ENCODE measurements around the gene FEN1. TPM values are rescaled to one million over a fixed set of nuclear protein-coding genes. Genes with fewer than 3 reads are reported as not detected.
A peak's percentile ranks its signal among the peaks of the same experiment; 100 is the strongest.

FEN1 gene
- total and polyA plus RNA-seq, 2 of the 13 experiments (the other 11 are each of a cell fraction or from before 2014, with no cell fraction given) = 12.4 to 102 TPM

DNA sequence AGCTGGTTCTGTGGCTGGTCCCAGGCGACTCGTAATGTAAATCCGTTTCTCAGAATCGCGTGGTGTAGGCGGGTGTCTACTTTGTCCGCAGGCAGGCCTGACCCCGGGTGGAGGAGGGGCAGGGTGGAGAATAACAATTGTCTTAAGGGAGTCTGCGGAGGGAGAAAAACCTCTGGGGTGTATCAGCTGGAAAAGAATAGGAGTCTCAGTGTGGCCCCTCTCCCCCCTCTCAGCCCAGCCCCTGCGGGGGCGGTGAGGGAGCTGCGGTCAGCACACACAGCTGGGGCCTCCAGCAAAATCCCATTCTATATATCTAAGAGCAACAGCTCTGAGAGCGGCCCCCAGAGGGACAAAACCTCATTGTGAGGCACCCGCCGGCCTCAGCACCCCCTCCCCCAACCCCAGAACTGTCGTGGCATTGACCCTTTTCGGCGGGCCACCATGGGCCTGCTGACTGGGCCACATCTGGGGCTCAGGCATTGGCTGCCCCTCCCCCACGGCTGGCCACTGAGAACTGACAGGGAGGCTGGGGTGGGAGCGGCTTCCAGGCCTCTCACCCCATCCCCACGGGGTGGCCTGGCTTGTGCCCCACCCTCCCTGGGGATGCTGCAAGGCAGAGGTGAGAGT lies 43.0 kb upstream of the FEN1 start (continued):
- TF ChIP-seq, protein P1, sequence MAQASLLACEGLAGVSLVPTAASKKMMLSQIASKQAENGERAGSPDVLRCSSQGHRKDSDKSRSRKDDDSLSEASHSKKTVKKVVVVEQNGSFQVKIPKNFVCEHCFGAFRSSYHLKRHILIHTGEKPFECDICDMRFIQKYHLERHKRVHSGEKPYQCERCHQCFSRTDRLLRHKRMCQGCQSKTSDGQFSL (CRISPR knock-in tag; IDR thresholded peaks at IDR 0.05) = no peak
- TF ChIP-seq ZNF552 (CRISPR knock-in tag; IDR thresholded peaks at IDR 0.05; ENCODE audit: borderline replicate concordance) (no peak), SP140L (CRISPR knock-in tag; IDR thresholded peaks at IDR 0.05; ENCODE audit: borderline replicate concordance) (no peak), ZNF232 (CRISPR knock-in tag; IDR thresholded peaks at IDR 0.05; ENCODE audit: borderline replicate concordance) (no peak), ZNF747 (CRISPR knock-in tag; IDR thresholded peaks at IDR 0.05; ENCODE audit: borderline replicate concordance) (no peak), ZNF337 (CRISPR knock-in tag; IDR thresholded peaks at IDR 0.05; ENCODE audit: borderline replicate concordance, low read depth) (no peak), DNMT3B (CRISPR knock-in tag; conservative IDR thresholded peaks at IDR 0.05) (no peak), EHMT2 (IDR thresholded peaks at IDR 0.05; ENCODE audit: borderline replicate concordance, low read depth, low read length) (no peak), IKZF4 (CRISPR knock-in tag; IDR thresholded peaks at IDR 0.05; ENCODE audit: borderline replicate concordance, low read depth, not compliant biosample characterization) (no peak), TGIF2 (CRISPR knock-in tag; IDR thresholded peaks at IDR 0.05) (peak; percentile 27; the same call in 1 of the 2 replicates), EEA1 (CRISPR knock-in tag; IDR thresholded peaks at IDR 0.05; ENCODE audit: borderline replicate concordance) (no peak), ZNF75D (CRISPR knock-in tag; IDR thresholded peaks at IDR 0.05; ENCODE audit: borderline replicate concordance) (no peak), MXI1 (IDR thresholded peaks at IDR 0.05; ENCODE audit: borderline replicate concordance, low read depth, low read length) (no peak), ZMYM3 (CRISPR knock-in tag; IDR thresholded peaks at IDR 0.05) (no peak), NCOR1 (IDR thresholded peaks at IDR 0.05; ENCODE audit: borderline replicate concordance, low read length) (peak; percentile 22; the same call in 1 of the 2 replicates), ZEB1 (IDR thresholded peaks at IDR 0.05; ENCODE audit: insufficient replicate concordance, low read depth) (no peak), RFXANK (CRISPR knock-in tag; IDR thresholded peaks at IDR 0.05) (no peak), ZNF572 (CRISPR knock-in tag; IDR thresholded peaks at IDR 0.05) (no peak), SATB2 (CRISPR knock-in tag; IDR thresholded peaks at IDR 0.05) (no peak)
- TF ChIP-seq, protein P2, sequence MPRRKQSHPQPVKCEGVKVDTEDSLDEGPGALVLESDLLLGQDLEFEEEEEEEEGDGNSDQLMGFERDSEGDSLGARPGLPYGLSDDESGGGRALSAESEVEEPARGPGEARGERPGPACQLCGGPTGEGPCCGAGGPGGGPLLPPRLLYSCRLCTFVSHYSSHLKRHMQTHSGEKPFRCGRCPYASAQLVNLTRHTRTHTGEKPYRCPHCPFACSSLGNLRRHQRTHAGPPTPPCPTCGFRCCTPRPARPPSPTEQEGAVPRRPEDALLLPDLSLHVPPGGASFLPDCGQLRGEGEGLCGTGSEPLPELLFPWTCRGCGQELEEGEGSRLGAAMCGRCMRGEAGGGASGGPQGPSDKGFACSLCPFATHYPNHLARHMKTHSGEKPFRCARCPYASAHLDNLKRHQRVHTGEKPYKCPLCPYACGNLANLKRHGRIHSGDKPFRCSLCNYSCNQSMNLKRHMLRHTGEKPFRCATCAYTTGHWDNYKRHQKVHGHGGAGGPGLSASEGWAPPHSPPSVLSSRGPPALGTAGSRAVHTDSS (CRISPR knock-in tag; conservative IDR thresholded peaks at IDR 0.05) = no peak
- TF ChIP-seq, protein P3, sequence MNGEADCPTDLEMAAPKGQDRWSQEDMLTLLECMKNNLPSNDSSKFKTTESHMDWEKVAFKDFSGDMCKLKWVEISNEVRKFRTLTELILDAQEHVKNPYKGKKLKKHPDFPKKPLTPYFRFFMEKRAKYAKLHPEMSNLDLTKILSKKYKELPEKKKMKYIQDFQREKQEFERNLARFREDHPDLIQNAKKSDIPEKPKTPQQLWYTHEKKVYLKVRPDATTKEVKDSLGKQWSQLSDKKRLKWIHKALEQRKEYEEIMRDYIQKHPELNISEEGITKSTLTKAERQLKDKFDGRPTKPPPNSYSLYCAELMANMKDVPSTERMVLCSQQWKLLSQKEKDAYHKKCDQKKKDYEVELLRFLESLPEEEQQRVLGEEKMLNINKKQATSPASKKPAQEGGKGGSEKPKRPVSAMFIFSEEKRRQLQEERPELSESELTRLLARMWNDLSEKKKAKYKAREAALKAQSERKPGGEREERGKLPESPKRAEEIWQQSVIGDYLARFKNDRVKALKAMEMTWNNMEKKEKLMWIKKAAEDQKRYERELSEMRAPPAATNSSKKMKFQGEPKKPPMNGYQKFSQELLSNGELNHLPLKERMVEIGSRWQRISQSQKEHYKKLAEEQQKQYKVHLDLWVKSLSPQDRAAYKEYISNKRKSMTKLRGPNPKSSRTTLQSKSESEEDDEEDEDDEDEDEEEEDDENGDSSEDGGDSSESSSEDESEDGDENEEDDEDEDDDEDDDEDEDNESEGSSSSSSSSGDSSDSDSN (CRISPR knock-in tag; IDR thresholded peaks at IDR 0.05) = no peak
- TF ChIP-seq, protein P4, sequence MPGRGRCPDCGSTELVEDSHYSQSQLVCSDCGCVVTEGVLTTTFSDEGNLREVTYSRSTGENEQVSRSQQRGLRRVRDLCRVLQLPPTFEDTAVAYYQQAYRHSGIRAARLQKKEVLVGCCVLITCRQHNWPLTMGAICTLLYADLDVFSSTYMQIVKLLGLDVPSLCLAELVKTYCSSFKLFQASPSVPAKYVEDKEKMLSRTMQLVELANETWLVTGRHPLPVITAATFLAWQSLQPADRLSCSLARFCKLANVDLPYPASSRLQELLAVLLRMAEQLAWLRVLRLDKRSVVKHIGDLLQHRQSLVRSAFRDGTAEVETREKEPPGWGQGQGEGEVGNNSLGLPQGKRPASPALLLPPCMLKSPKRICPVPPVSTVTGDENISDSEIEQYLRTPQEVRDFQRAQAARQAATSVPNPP (CRISPR knock-in tag; IDR thresholded peaks at IDR 0.05) = no peak
- TF ChIP-seq, protein P5, sequence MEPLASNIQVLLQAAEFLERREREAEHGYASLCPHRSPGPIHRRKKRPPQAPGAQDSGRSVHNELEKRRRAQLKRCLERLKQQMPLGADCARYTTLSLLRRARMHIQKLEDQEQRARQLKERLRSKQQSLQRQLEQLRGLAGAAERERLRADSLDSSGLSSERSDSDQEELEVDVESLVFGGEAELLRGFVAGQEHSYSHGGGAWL (CRISPR knock-in tag; IDR thresholded peaks at IDR 0.05) = no peak
- TF ChIP-seq, protein P6, sequence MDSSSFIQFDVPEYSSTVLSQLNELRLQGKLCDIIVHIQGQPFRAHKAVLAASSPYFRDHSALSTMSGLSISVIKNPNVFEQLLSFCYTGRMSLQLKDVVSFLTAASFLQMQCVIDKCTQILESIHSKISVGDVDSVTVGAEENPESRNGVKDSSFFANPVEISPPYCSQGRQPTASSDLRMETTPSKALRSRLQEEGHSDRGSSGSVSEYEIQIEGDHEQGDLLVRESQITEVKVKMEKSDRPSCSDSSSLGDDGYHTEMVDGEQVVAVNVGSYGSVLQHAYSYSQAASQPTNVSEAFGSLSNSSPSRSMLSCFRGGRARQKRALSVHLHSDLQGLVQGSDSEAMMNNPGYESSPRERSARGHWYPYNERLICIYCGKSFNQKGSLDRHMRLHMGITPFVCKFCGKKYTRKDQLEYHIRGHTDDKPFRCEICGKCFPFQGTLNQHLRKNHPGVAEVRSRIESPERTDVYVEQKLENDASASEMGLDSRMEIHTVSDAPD (CRISPR knock-in tag; IDR thresholded peaks at IDR 0.05) = no peak
